Stimulated activated CD8-positive, alpha-beta memory T cell treated with anti-CD3 and anti-CD28 coated beads, Interleukin-7, amount 100 ng/mL, for 48 hours (primary cell): ENCODE results near the gene VAT1L.
A peak's percentile ranks its signal among the peaks of the same experiment; 100 is the strongest.
"Not testable (repeated sequence)": the region's sequence is repeated elsewhere in the genome, so short reads cannot be mapped to it uniquely, and the experiment has no call there.

Experiments used
- DNase-seq, 2 donors: peaks; one replicate each; pipeline ENCODE4 v3.0.0-alpha.2; 2020; ENCODE audit warnings: low read depth in 1 of 2; ENCODE audit errors: extremely low read depth in 1 of 2

VAT1L gene

GRCh38 chr16:77987810-77988209 lies 199.4 kb downstream of the VAT1L start:
- no peak for DNase-seq

GRCh38 chr16:77989846-77990245 lies 201.5 kb downstream of the VAT1L start:
- DNase-seq, result no peak

- DNase-seq, result no peak
These were observed 203.3 kb downstream of the VAT1L start for GRCh38 chr16:77991701-77992100.

- not testable (repeated sequence) for DNase-seq
These were observed 204.0 kb downstream of the VAT1L start for GRCh38 chr16:77992381-77992780.

GRCh38 chr16:77993111-77993985 lies 205.0 kb downstream of the VAT1L start:
- DNase-seq, result no peak

- DNase-seq, result no peak
These were observed 207.6 kb downstream of the VAT1L start for GRCh38 chr16:77995843-77996455.

GRCh38 chr16:77998350-77999023 lies 210.1 kb downstream of the VAT1L start:
- DNase-seq, result no peak

- DNase-seq, result no peak
These were observed 213.2 kb downstream of the VAT1L start for GRCh38 chr16:78001451-78002025.

- peak; percentile 31 to 68 for DNase-seq
These were observed 214.7 kb downstream of the VAT1L start for GRCh38 chr16:78002915-78003538.

- no peak for DNase-seq
These were observed 216.2 kb downstream of the VAT1L start for GRCh38 chr16:78004517-78004916.

- no peak for DNase-seq
These were observed 217.5 kb downstream of the VAT1L start for GRCh38 chr16:78005881-78006280.

- no peak for DNase-seq
These were observed 218.8 kb downstream of the VAT1L start for GRCh38 chr16:78007121-78007520.

- no peak for DNase-seq
These were observed 234.1 kb downstream of the VAT1L start, which contains the start of gene CLEC3A for GRCh38 chr16:78022347-78023060. Gene CLEC3A (plus strand): TSS chr16:78022548. CDS start chr16:78022627, 79 bp downstream.

GRCh38 chr16:78024159-78024558 lies 235.8 kb downstream of the VAT1L start:
- DNase-seq, result no peak

GRCh38 chr16:78025631-78026030 lies 237.3 kb downstream of the VAT1L start:
- no peak for DNase-seq

GRCh38 chr16:78028018-78028417 lies 239.7 kb downstream of the VAT1L start:
- DNase-seq, result no peak
